Mesodermal cell (in vitro differentiated cells): Measurements from ENCODE around the gene RTL1.

Source experiments
- H3K27ac ChIP-seq: 2 replicates; pipeline ENCODE4 v1.7.0; 2013; ENCODE audit warnings: mild to moderate bottlenecking, low read depth, low read length, moderate library complexity; ENCODE audit not compliant: severe bottlenecking
- H3K36me3 ChIP-seq: 2 replicates; pipeline ENCODE4 v1.7.1; 2013; ENCODE audit warnings: mild to moderate bottlenecking, low read length, moderate library complexity; ENCODE audit not compliant: control insufficient read depth, insufficient read depth
- H3K4me1 ChIP-seq: one replicate; pipeline ENCODE4 v1.7.1; 2013; ENCODE audit warnings: mild to moderate bottlenecking, low read length; ENCODE audit not compliant: insufficient read depth, control insufficient read depth, poor library complexity, severe bottlenecking
- H3K4me3 ChIP-seq: 2 replicates; pipeline ENCODE4 v1.7.0; 2013; ENCODE audit warnings: low read length, control low read depth, mild to moderate bottlenecking; ENCODE audit not compliant: insufficient read depth, poor library complexity, severe bottlenecking; ENCODE audit errors: extremely low read depth
- H3K9me3 ChIP-seq: 2 replicates; pipeline ENCODE4 v1.7.1; 2013; ENCODE audit warnings: mild to moderate bottlenecking, low read length, moderate library complexity; ENCODE audit not compliant: control insufficient read depth
- WGBS, 2 experiments: methylation state at CpG; one replicate each; pipeline ENCODE4 v1.1.5; 2013; ENCODE audit warnings: missing lambda C conversion rate in 2 of 2; ENCODE audit not compliant: insufficient coverage in 2 of 2; 5-methylcytosine and 5-hydroxymethylcytosine counted together

RTL1 gene

DNA sequence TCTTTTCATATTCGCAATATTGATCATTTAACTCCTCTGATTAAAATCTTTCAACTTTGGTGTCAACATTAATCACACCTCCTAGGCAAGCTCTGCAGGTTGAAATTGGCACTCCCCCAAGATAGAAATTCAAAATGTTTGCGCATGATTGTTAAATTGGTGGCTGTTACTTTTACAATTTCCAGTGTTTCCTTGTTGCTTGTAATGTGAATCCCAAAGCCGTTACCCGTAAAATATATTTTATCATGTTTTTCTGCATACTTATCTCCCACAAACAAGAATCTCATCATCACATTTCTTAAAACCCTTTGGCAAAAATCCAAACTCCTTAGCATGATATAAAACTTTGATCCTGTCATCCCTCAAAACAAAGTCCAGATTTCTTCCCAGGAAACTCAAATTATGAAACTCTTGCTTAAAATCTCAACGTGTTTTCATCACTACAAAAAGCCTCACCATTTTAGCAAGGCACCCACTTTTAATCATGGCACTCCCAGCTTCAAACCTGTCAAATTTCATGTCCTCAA is 14.7 kb downstream of the RTL1 start:
- WGBS, 2 experiments = 74 to 86% methylated on average over 3 to 4 of the region's 5 CpGs
- no peak overlapping the region for H3K4me3 ChIP-seq
- no peak overlapping the region for H3K27ac ChIP-seq
- H3K9me3 ChIP-seq = no peaks in the 10 kb centered on the region
- peaks cover 4% of the 10 kb centered on the region for H3K4me1 ChIP-seq
- no peaks in the 10 kb centered on the region for H3K36me3 ChIP-seq

GRCh38 chr14:100887728-100888335 is 15.7 kb downstream of the RTL1 start:
- H3K27ac ChIP-seq = no peak overlapping the region
- WGBS, 2 experiments = 73 to 78% methylated on average over 6 of the region's 6 CpGs

GRCh38 chr14:100885617-100886016 is 17.9 kb downstream of the RTL1 start:
- peaks cover 4% of the 10 kb centered on the region for H3K4me1 ChIP-seq
- WGBS, 2 experiments = 83 to 96% methylated on average over 3 to 4 of the region's 5 CpGs
- no peak overlapping the region for H3K27ac ChIP-seq
- H3K4me3 ChIP-seq = no peak overlapping the region
- peaks cover 5% of the 10 kb centered on the region for H3K9me3 ChIP-seq
- no peaks in the 10 kb centered on the region for H3K36me3 ChIP-seq

More at GRCh38 chr14:100887728-100888335, 15.7 kb downstream of the RTL1 start:
- Histone ChIP-seq H3K4me1 (peaks cover 4% of the 10 kb centered on the region), H3K36me3 (no peaks in the 10 kb centered on the region), H3K9me3 (no peaks in the 10 kb centered on the region), H3K4me3 (no peak overlapping the region)

DNA sequence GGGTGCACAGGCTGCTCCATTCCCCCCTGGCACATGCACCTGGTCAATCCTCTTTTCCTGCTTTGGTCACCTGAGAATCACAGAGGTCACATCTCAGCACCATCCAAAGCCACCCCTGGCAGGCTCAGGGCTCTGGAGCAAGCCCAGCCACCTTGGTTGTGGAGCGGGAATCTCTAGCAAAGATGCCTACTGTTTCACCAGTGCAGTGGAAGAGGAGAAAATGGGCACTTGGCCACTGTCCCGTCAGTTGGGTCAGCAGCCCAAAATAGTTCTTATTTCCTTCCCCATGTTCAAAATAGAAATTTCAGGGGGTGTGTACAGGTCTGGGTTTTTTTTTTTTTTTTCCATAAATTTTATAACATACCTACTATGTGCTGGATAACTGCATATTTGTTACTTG is 18.3 kb downstream of the RTL1 start:
- H3K27ac ChIP-seq = no peak overlapping the region
- no peak overlapping the region for H3K4me3 ChIP-seq
- H3K36me3 ChIP-seq = no peaks in the 10 kb centered on the region
- H3K9me3 ChIP-seq = peaks cover 5% of the 10 kb centered on the region
- H3K4me1 ChIP-seq = peaks cover 4% of the 10 kb centered on the region
- 88 to 100% methylated on average over 1 of the region's 2 CpGs for WGBS, 2 experiments

DNA sequence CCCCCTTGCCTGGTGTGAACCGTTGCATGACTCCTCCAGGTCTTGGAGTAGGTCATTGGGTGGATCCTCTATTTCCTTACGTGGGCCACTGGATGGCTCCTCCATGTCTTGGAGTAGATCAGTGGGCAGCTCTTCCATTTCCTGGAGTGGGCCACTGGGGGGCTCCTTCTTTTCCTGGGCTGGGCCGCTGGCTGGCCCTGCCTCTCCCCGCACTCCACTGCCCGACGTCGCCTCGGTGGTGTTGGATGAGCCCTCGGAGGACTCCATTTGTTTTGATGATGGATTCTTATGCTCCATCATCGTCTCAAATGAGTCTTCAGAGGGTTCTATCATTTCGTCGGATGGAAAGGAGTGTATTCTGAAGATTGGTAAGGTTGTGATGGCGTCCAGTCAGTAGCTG is 19.1 kb downstream of the RTL1 start:
- no peak overlapping the region for H3K27ac ChIP-seq
- H3K4me1 ChIP-seq = peaks cover 4% of the 10 kb centered on the region
- WGBS, 2 experiments = 86 to 94% methylated on average over 11 to 13 of the region's 13 CpGs

DNA sequence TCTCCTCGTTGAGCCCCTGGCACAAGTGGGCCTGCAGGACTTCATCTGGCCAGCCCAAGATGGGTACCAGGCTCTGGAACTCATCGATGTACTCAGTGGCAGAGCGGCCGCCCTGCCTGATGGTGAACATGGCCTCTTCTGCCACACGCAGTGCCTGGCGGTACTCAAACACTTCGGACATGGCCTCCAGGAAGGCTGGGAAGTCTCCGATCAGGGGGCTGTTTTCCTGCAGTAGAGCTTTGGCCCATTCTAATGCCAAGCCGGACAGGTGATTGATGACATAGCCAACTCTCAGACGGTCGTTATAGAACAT is 19.8 kb downstream of the RTL1 start:
- Histone ChIP-seq H3K4me3 (no peak overlapping the region), H3K27ac (no peak overlapping the region), H3K36me3 (no peaks in the 10 kb centered on the region), H3K4me1 (peaks cover 4% of the 10 kb centered on the region), H3K9me3 (peaks cover 5% of the 10 kb centered on the region)
- WGBS, 2 experiments = 87 to 96% methylated on average over 11 of the region's 11 CpGs

More for the DNA sequence above, 19.1 kb downstream of the RTL1 start:
- peaks cover 5% of the 10 kb centered on the region for H3K9me3 ChIP-seq
- H3K36me3 ChIP-seq = no peaks in the 10 kb centered on the region
- H3K4me3 ChIP-seq = no peak overlapping the region

DNA sequence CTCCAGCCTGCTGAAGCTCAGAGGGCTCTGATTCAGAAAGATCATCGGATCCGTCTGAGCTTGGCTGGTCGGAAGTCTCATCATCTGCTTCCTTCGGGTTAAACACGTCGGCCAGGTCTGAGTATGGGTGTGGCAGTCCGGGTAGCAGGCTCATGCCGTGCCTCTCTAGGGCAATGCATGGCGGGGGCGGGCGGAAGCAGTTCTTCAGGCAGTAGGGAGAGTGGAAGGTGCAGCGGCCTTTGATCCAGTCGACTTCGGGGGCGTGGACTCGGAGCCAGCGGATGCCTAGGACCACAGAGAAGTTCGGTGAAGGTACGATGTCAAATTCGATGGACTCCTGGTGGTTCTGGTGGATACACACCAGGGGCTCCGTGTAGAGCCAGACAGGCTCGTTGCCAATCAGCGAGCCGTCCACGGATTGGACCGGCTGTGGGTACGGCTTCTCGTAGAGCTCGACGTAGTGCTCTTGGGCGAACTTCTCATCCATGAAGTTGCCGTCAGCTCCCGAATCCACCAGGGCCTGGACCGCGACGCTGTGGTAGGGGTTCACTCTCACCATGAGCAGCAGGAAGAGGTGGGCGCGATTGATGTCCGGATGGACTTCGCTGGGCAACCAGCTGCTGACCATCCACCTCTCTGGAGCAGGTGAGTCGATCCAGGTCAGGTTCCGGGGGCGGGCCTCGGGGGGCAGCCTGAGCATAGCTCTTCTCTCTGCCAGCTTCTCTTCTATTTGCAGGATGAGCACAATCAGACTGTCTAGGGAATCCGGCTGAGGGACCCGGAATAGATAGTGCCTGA is 20.3 kb downstream of the RTL1 start:
- Histone ChIP-seq H3K36me3 (no peaks in the 10 kb centered on the region), H3K27ac (no peak overlapping the region), H3K4me3 (no peak overlapping the region), H3K4me1 (peaks cover 4% of the 10 kb centered on the region), H3K9me3 (peaks cover 5% of the 10 kb centered on the region)
- 90 to 94% methylated on average over 43 to 46 of the region's 46 CpGs for WGBS, 2 experiments

DNA sequence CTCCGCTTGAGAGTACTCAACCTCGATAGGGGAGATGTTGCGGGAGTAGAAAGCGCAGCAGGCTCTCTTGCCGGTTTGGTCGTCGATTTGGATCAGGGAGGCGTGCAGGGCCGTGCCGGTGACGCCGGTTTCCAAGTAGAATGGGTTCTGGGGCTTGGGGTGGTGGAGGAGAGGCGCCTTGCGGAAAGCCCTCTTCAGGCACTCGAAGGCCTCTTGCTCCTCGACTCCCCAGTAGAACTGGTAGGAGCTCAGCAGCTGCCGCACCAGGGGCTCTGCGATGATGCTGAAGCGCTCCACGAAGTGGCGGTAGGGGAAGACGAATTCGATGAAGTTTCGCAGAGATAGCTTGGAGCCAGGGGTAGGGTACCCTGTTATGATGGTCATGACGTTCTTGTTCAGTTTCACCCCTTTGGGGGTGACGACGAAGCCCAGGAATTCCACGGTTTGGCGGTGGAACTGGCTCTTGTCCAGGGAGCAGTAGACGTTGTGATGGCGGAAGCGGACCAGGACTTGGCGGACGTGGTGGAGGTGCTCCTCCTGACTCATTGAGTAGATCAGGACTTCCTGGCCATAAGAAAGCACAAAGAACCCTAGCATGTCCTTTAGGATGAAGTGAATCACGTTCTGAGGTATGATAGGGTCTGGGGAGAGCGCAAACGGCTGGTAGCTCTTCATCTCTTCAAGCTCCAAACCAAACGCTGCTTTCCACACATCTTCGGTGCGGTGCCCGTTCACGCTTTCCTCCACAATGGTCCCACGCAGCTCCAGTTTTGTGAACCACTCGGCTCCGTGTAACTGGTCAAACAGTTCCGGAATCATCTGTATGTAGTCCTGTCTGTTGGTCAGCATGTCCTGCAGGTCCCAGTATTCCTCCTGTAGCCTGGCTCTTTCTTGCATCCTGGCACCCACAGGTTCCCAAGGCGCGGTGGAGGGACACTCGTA is 21.2 kb downstream of the RTL1 start:
- WGBS, 2 experiments = 93 to 94% methylated on average over 43 to 47 of the region's 49 CpGs
- no peaks in the 10 kb centered on the region for H3K36me3 ChIP-seq
- no peak overlapping the region for H3K27ac ChIP-seq
- H3K4me1 ChIP-seq = peaks cover 4% of the 10 kb centered on the region
- no peak overlapping the region for H3K4me3 ChIP-seq
- H3K9me3 ChIP-seq = peaks cover 5% of the 10 kb centered on the region

- WGBS, 2 experiments = 95 to 97% methylated on average over 36 to 37 of the region's 38 CpGs
- Histone ChIP-seq H3K9me3 (peaks cover 5% of the 10 kb centered on the region), H3K4me1 (peaks cover 4% of the 10 kb centered on the region)
Measured at GRCh38 chr14:100881211-100882025, 22.1 kb downstream of the RTL1 start.

More at GRCh38 chr14:100881211-100882025, 22.1 kb downstream of the RTL1 start:
- Histone ChIP-seq H3K36me3 (no peaks in the 10 kb centered on the region), H3K27ac (no peak overlapping the region), H3K4me3 (no peak overlapping the region)
